ENCODE results near the gene LRRC3C.

DNA sequence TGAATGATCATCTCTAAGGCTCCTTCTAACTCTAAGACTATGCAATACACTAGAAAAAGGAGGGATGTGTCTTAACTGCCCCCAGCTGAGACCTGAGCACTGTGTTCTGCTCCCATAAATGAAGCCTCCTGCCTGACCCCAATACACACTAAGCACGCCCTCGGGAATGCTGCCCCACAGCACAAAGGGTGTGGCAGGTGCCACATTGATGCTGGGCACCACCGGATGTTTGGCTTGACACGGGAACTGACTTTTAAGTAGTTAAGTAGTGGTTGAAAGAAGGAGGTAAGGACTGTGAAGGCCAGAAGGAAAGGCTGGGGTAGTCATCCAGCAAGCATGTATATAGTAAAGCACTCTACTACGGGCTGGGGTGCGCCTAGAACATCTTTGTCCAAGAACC is 39.2 kb downstream of the LRRC3C start:
- TF ChIP-seq, protein P1, sequence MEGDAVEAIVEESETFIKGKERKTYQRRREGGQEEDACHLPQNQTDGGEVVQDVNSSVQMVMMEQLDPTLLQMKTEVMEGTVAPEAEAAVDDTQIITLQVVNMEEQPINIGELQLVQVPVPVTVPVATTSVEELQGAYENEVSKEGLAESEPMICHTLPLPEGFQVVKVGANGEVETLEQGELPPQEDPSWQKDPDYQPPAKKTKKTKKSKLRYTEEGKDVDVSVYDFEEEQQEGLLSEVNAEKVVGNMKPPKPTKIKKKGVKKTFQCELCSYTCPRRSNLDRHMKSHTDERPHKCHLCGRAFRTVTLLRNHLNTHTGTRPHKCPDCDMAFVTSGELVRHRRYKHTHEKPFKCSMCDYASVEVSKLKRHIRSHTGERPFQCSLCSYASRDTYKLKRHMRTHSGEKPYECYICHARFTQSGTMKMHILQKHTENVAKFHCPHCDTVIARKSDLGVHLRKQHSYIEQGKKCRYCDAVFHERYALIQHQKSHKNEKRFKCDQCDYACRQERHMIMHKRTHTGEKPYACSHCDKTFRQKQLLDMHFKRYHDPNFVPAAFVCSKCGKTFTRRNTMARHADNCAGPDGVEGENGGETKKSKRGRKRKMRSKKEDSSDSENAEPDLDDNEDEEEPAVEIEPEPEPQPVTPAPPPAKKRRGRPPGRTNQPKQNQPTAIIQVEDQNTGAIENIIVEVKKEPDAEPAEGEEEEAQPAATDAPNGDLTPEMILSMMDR (IDR thresholded peaks at IDR 0.05) = no peak
- TF ChIP-seq POLR2A (IDR thresholded peaks at IDR 0.05) = no peak
